Measurements from ENCODE around the gene SERPINE2.
A peak's percentile ranks its signal among the peaks of the same experiment; 100 is the strongest.
"Not testable (repeated sequence)": the region's sequence is repeated elsewhere in the genome, so short reads cannot be mapped to it uniquely, and the experiment has no call there.

The SERPINE2 gene

GRCh38 chr2:224017957-224018356, 21.1 kb downstream of the SERPINE2 start:
- no peak overlapping the region for H3K4me3 Mint-ChIP-seq
- H3K4me1 Mint-ChIP-seq = peaks cover 26% of the 10 kb centered on the region
- CTCF ChIA-PET = interaction anchor here (0.8 kb wide), 1 partner anchor 23 kb away, joined by 3 read pairs; no protein-coding TSS in a partner anchor
- H3K27me3 Mint-ChIP-seq = no peaks in the 10 kb centered on the region
- H3K27ac Mint-ChIP-seq = no peak overlapping the region
- peaks cover 2% of the 10 kb centered on the region for H3K9me3 Mint-ChIP-seq
- peaks cover 3% of the 10 kb centered on the region for H3K36me3 Mint-ChIP-seq
- DNase-seq = no peak

- Mint-ChIP-seq H3K4me3 (no peak overlapping the region), H3K4me1 (peaks cover 21% of the 10 kb centered on the region), H3K27ac (no peak overlapping the region), H3K9me3 (peaks cover 2% of the 10 kb centered on the region), H3K36me3 (peaks cover 3% of the 10 kb centered on the region), H3K27me3 (no peaks in the 10 kb centered on the region)
- CTCF ChIA-PET = interaction anchor here (0.6 to 1.0 kb wide), 3 partner anchors 12 to 576 kb away, joined by 3 to 4 read pairs (median 3); no protein-coding TSS in a partner anchor
- DNase-seq = no peak
Observed at GRCh38 chr2:224016963-224017362, 22.1 kb downstream of the SERPINE2 start.

- H3K9me3 Mint-ChIP-seq = no peaks in the 10 kb centered on the region
- no peak overlapping the region for H3K27ac Mint-ChIP-seq
Observed at GRCh38 chr2:224014336-224014735, 24.8 kb downstream of the SERPINE2 start.

GRCh38 chr2:224011837-224012236, 27.2 kb downstream of the SERPINE2 start:
- no peaks in the 10 kb centered on the region for H3K9me3 Mint-ChIP-seq
- H3K27me3 Mint-ChIP-seq = no peaks in the 10 kb centered on the region
- H3K27ac Mint-ChIP-seq = no peak overlapping the region
- no peaks in the 10 kb centered on the region for H3K36me3 Mint-ChIP-seq
- CTCF ChIA-PET = interaction anchor here (2.1 kb wide), 1 partner anchor 51 kb away, joined by 8 read pairs; no protein-coding TSS in a partner anchor
- H3K4me3 Mint-ChIP-seq = no peak overlapping the region
- peaks cover 29% of the 10 kb centered on the region for H3K4me1 Mint-ChIP-seq
- no peak for DNase-seq

More at GRCh38 chr2:224014336-224014735, 24.8 kb downstream of the SERPINE2 start:
- no peak overlapping the region for H3K4me3 Mint-ChIP-seq
- H3K4me1 Mint-ChIP-seq = peaks cover 33% of the 10 kb centered on the region
- CTCF ChIA-PET = interaction anchor here (1.0 to 1.5 kb wide), 2 partner anchors 21 to 270 kb away, joined by 3 to 4 read pairs; no protein-coding TSS in a partner anchor
- no peaks in the 10 kb centered on the region for H3K27me3 Mint-ChIP-seq
- no peaks in the 10 kb centered on the region for H3K36me3 Mint-ChIP-seq
- DNase-seq = no peak

- no peak overlapping the region for H3K27ac Mint-ChIP-seq
- H3K4me3 Mint-ChIP-seq = no peak overlapping the region
- H3K36me3 Mint-ChIP-seq = peaks cover 2% of the 10 kb centered on the region
- H3K27me3 Mint-ChIP-seq = no peaks in the 10 kb centered on the region
- CTCF ChIA-PET = interaction anchor here (2.0 kb wide), 1 partner anchor 16 kb away, joined by 5 read pairs; no protein-coding TSS in a partner anchor
- no peaks in the 10 kb centered on the region for H3K9me3 Mint-ChIP-seq
- peaks cover 14% of the 10 kb centered on the region for H3K4me1 Mint-ChIP-seq
- DNase-seq = no peak
Observed at GRCh38 chr2:224009605-224010315, 29.3 kb downstream of the SERPINE2 start.

GRCh38 chr2:224008702-224009261, 30.3 kb downstream of the SERPINE2 start:
- CTCF ChIA-PET = interaction anchor here (1.1 to 2.0 kb wide), 2 partner anchors 15 to 38 kb away, joined by 4 to 5 read pairs; no protein-coding TSS in a partner anchor
- no peak for DNase-seq

GRCh38 chr2:224004105-224004695, 34.9 kb downstream of the SERPINE2 start:
- no peak for DNase-seq
- Mint-ChIP-seq H3K9me3 (no peaks in the 10 kb centered on the region), H3K27ac (no peak overlapping the region), H3K4me1 (no peaks in the 10 kb centered on the region), H3K27me3 (no peaks in the 10 kb centered on the region), H3K36me3 (peaks cover 2% of the 10 kb centered on the region), H3K4me3 (no peak overlapping the region)
- CTCF ChIA-PET = interaction anchor here (5.6 kb wide), 1 partner anchor 10 kb away, joined by 39 read pairs; no protein-coding TSS in a partner anchor

More at GRCh38 chr2:224008702-224009261, 30.3 kb downstream of the SERPINE2 start:
- peaks cover 2% of the 10 kb centered on the region for H3K36me3 Mint-ChIP-seq
- no peaks in the 10 kb centered on the region for H3K27me3 Mint-ChIP-seq
- H3K9me3 Mint-ChIP-seq = no peaks in the 10 kb centered on the region
- no peak overlapping the region for H3K4me3 Mint-ChIP-seq
- H3K4me1 Mint-ChIP-seq = peaks cover 14% of the 10 kb centered on the region
- H3K27ac Mint-ChIP-seq = no peak overlapping the region

GRCh38 chr2:224000662-224001061, 38.4 kb downstream of the SERPINE2 start:
- H3K9me3 Mint-ChIP-seq, CTCF ChIA-PET, H3K36me3 Mint-ChIP-seq, H3K27ac Mint-ChIP-seq, H3K27me3 Mint-ChIP-seq, H3K4me1 Mint-ChIP-seq, DNase-seq, H3K4me3 Mint-ChIP-seq: not testable (repeated sequence)

- Mint-ChIP-seq H3K27me3 (no peaks in the 10 kb centered on the region), H3K36me3 (no peaks in the 10 kb centered on the region)
- CTCF ChIA-PET = no interaction called here
Observed at GRCh38 chr2:223999862-224000261, 39.2 kb downstream of the SERPINE2 start.

GRCh38 chr2:223998948-223999347, 40.1 kb downstream of the SERPINE2 start:
- CTCF ChIA-PET = interaction anchor here (0.9 kb wide), 1 partner anchor 286 kb away, joined by 3 read pairs; no protein-coding TSS in a partner anchor
- no peaks in the 10 kb centered on the region for H3K27me3 Mint-ChIP-seq
- H3K4me3 Mint-ChIP-seq = no peak overlapping the region
- H3K36me3 Mint-ChIP-seq = no peaks in the 10 kb centered on the region
- H3K9me3 Mint-ChIP-seq = no peaks in the 10 kb centered on the region
- no peaks in the 10 kb centered on the region for H3K4me1 Mint-ChIP-seq
- no peak overlapping the region for H3K27ac Mint-ChIP-seq
- no peak for DNase-seq

More at GRCh38 chr2:223999862-224000261, 39.2 kb downstream of the SERPINE2 start:
- no peak overlapping the region for H3K27ac Mint-ChIP-seq
- no peak for DNase-seq
- H3K4me1 Mint-ChIP-seq = no peaks in the 10 kb centered on the region
- H3K4me3 Mint-ChIP-seq = no peak overlapping the region
- no peaks in the 10 kb centered on the region for H3K9me3 Mint-ChIP-seq

- DNase-seq = no peak
- H3K4me1 Mint-ChIP-seq = no peaks in the 10 kb centered on the region
- no peak overlapping the region for H3K27ac Mint-ChIP-seq
- no peak overlapping the region for H3K4me3 Mint-ChIP-seq
- H3K9me3 Mint-ChIP-seq = no peaks in the 10 kb centered on the region
- no peaks in the 10 kb centered on the region for H3K27me3 Mint-ChIP-seq
- no peaks in the 10 kb centered on the region for H3K36me3 Mint-ChIP-seq
- CTCF ChIA-PET = no interaction called here
Observed at GRCh38 chr2:223997938-223998337, 41.1 kb downstream of the SERPINE2 start.

- Mint-ChIP-seq H3K9me3 (no peaks in the 10 kb centered on the region), H3K27me3 (no peaks in the 10 kb centered on the region), H3K36me3 (no peaks in the 10 kb centered on the region), H3K4me1 (no peaks in the 10 kb centered on the region), H3K27ac (no peak overlapping the region), H3K4me3 (no peak overlapping the region)
- CTCF ChIA-PET = interaction anchor here (6.9 kb wide), 1 partner anchor 289 kb away, joined by 189 read pairs; no protein-coding TSS in a partner anchor
- no peak for DNase-seq
Observed at GRCh38 chr2:223996391-223996790, 42.7 kb downstream of the SERPINE2 start.

- Mint-ChIP-seq H3K4me3 (no peak overlapping the region), H3K4me1 (no peaks in the 10 kb centered on the region), H3K27me3 (no peaks in the 10 kb centered on the region), H3K9me3 (no peaks in the 10 kb centered on the region), H3K36me3 (no peaks in the 10 kb centered on the region), H3K27ac (peak overlapping the region; percentile 29)
- DNase-seq = no peak
- CTCF ChIA-PET = interaction anchor here (1.2 to 6.9 kb wide), 7 partner anchors 10 to 290 kb away, joined by 3 to 189 read pairs (median 39); no protein-coding TSS in a partner anchor
Observed at GRCh38 chr2:223995569-223995968, 43.5 kb downstream of the SERPINE2 start.

- Mint-ChIP-seq H3K27me3 (no peaks in the 10 kb centered on the region), H3K4me3 (no peak overlapping the region), H3K9me3 (no peaks in the 10 kb centered on the region), H3K4me1 (no peaks in the 10 kb centered on the region), H3K36me3 (no peaks in the 10 kb centered on the region), H3K27ac (no peak overlapping the region)
- no peak for DNase-seq
- CTCF ChIA-PET = interaction anchor here (0.7 to 6.9 kb wide), 16 partner anchors 10 to 290 kb away, joined by 3 to 189 read pairs (median 9); no protein-coding TSS in a partner anchor
Observed at GRCh38 chr2:223994562-223995162, 44.4 kb downstream of the SERPINE2 start.

Data from activated naive CD4-positive, alpha-beta T cell treated with anti-CD3 and anti-CD28 coated beads, Interleukin-2, amount 10 ng/mL, durations not matched to agents 7 days and 5 days (primary cell).